Heart right ventricle (tissue), 16 donors: ENCODE results near the gene DUSP7. TPM values are rescaled to one million over a fixed set of nuclear protein-coding genes. Genes with fewer than 3 reads are reported as not detected.

Experiments used
- ATAC-seq, 8 donors: fragments of 200-7000 bp; cut with Tn5 transposase; one replicate each; pipeline ENCODE4 v1.9.1; 2020; ENCODE audit warnings: mild to moderate bottlenecking in 8 of 8, moderate library complexity in 8 of 8, moderate number of reproducible peaks in 1 of 8
- DNase-seq, 2 donors: peaks; one replicate each; pipeline ENCODE4 v3.0.0-alpha.2; 2020
- H3K27ac ChIP-seq, 10 donors: fragments of 200-600 bp; sonication (generic) in 2 of 10; one replicate each; pipeline versions ENCODE4 v1.5.0 to v1.8.0; 2020 to 2022; ENCODE audit warnings: mild to moderate bottlenecking in 3 of 10
- H3K27me3 ChIP-seq, 7 donors: fragments of 200-600 bp; one replicate each; pipeline ENCODE4 v1.8.0; 2021 to 2022; ENCODE audit warnings: mild to moderate bottlenecking in 2 of 7
- H3K36me3 ChIP-seq, 9 donors: fragments of 200-600 bp; sonication (generic) in 1 of 9; one replicate each; pipeline versions ENCODE4 v1.5.0 to v1.8.0; 2020 to 2022; ENCODE audit warnings: mild to moderate bottlenecking in 2 of 9
- H3K4me1 ChIP-seq, 9 donors: fragments of 200-600 bp; sonication (generic) in 1 of 9; one replicate each; pipeline versions ENCODE4 v1.5.0 to v1.8.0; 2020 to 2022; ENCODE audit warnings: mild to moderate bottlenecking in 4 of 9
- H3K4me3 ChIP-seq, 10 donors: fragments of 200-600 bp; sonication (generic) in 2 of 10; one replicate each; pipeline versions ENCODE4 v1.5.0 to v1.8.0; 2020 to 2022; ENCODE audit warnings: mild to moderate bottlenecking in 7 of 10, moderate library complexity in 2 of 10
- H3K9me3 ChIP-seq, 11 donors: fragments of 200-600 bp in 10 of 11; sonication (generic) in 2 of 11; one replicate each; pipeline versions ENCODE4 v1.5.0 to v1.8.0; 2013 to 2022; ENCODE audit warnings: mild to moderate bottlenecking in 2 of 11, control low read depth in 1 of 11, moderate library complexity in 1 of 11
- CTCF ChIP-seq, 9 donors: fragments of 200-600 bp; sonication (generic) in 2 of 9; IDR thresholded peaks; one replicate each; pipeline versions ENCODE4 v1.5.0 to v1.8.0; 2021 to 2022; ENCODE audit warnings: antibody characterized with exemption in 9 of 9, mild to moderate bottlenecking in 5 of 9, moderate library complexity in 1 of 9
- WGBS, 2 donors: extraction: QIAGEN DNeasy Blood & Tissue Kit; methylation state at CpG; one replicate each; pipeline ENCODE4 v1.1.7; 2013; ENCODE audit warnings: inconsistent platforms in 1 of 2; 5-methylcytosine and 5-hydroxymethylcytosine counted together
- intact Hi-C, 10 donors: fragments of 100-400 bp; cut with DNase I; formaldehyde crosslinking; loops; one replicate each; pipeline versions ENCODE4 v1.11.1 to v1.14.2; 2022
- long read RNA-seq, 3 donors: library from polyadenylated mRNA; unstranded; transcript quantifications; one replicate each; pipeline ENCODE4 v2.0.0, GENCODE V29; 2020 to 2021
- polyA plus RNA-seq, 2 donors: library from polyadenylated mRNA; stranded (reverse); fragments of 200-250 nt; gene quantifications; one replicate each; pipeline ENCODE4 v1.2.3, GENCODE V29; 2013
- total RNA-seq, 10 donors: library from RNA; stranded (reverse); fragmentation: NEBNext Ultra II Directional in 3 of 10; extraction: Animal tissue kit (Norgen Biotek cat#: 25700) in 3 of 10; gene quantifications; one replicate each; pipeline versions ENCODE4 v1.2.1 to v1.2.4, GENCODE V29; 2021 to 2023
- donor health status: Arrhythmogenic right ventricular cardiomyopathy.
- donor health status: ischemic (EF 13 %, LVEDD 7.1; RV severe dilation, severe dysfunction).
- donor health status: healthy with polysubstance abuse.
- donor health status: DM: no; HTN: yes; CAD: no.
- donor health status: DM: no; HTN: no; CAD: no.
- donor health status: ischemic (EF 25% LVEDD 6.9; RV normal size, moderate dysfunction).
- donor health status: ischemic (EF 25% LVEDD 5.7; RV mildly dilated, moderate dysfunction).
- donor health status: healthy.
- donor health status: DM: yes; HTN: yes; CAD: no.
- donor health status: Ischemic cardiomyopathy.
- donor health status: ischemic (EF 35%, LVEDD 5.7; RV mildly dilated, moderate dysfunction).
- donor health status: nonischemic (EF 11% LVEDD 7.7; RV severe dilation, severe dysfunction).
- donor health status: DM: yes; HTN: yes; CAD: no.
- donor health status: PGD.
- donor health status: ischemic (EF 29% LVEDD 5.4; RV normal size, mild dysfunction).
- donor health status: nonischemic (EF 23%, LVEDD 6.1; RV moderate dilation, normal function).

DUSP7 gene
- total RNA-seq (10 to 100 TPM; 11.3 to 29.7 (median 15.8) TPM), polyA plus RNA-seq (10 to 100 TPM; 10.4 to 19.2 TPM)
- long read RNA-seq, donor 1, partial matches to known transcripts, result 14 of 16 reads
- long read RNA-seq, donor 1, other reads (novel, unspliced or antisense), result 0 of 16 reads
- long read RNA-seq, donor 2, partial matches to known transcripts, result 3 of 14 reads
- long read RNA-seq, donor 2, other reads (novel, unspliced or antisense), result 9 of 14 reads
- long read RNA-seq, donor 3, partial matches to known transcripts, result 7 of 34 reads
- long read RNA-seq, donor 3, other reads (novel, unspliced or antisense), result 26 of 34 reads

DNA sequence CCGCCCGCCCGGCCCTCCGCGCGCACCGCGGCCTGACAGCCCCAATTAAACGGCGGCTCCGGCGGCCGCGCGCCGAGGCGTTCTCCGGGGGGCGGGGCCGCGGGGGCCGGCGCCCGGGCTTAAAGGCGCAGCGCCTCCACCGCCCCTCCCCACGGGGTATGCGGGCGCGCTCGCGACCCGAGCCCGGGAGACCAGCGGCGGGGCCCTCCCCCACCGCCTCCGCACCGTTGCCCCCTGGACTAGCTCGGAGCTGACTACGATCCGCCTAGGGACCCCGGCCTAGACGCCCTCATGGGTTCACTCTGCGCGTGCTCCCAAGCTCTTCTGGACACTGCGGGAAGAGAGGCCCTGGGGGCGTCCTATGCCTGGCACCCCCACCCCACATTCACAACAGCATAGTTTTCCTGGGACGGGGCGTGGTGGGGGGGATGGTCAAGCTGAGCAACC is at the start of gene DUSP7:
DUSP7 (minus strand) TSS at position 51 of the 447 bp plus-strand sequence. CDS start 205 bp downstream, outside the sequence.
- Histone ChIP-seq H3K4me1 (peaks cover 7 to 58% (median 46%) of the 10 kb centered on the region in 9 donors), H3K4me3 (peak within 1 kb of the TSS; percentile 66 to 98 (median 90)), H3K27ac (peak within 1 kb of the TSS; percentile 89 to 98 (median 96)), H3K9me3 (no peaks in the 10 kb centered on the region), H3K27me3 (no peaks in the 10 kb centered on the region), H3K36me3 (peaks cover 0 to 24% (median 7%) of the 10 kb centered on the region in 9 donors)
- no peak for TF ChIP-seq CTCF (IDR thresholded peaks at IDR 0.05)
- intact Hi-C loops, result loop anchor here in 6 of 10 donors (2.0 to 5.0 kb wide), 6 partner anchors 51 to 114 kb away; partner anchors contain the start of genes PARP3 (in 1 of the 6) and RRP9 (in 1 of the 6)
- ATAC-seq (peak; percentile 44 to 69 (median 52)), DNase-seq (peak; percentile 69 to 80)
- WGBS, 2 donors, result 0 to 1% methylated on average over 27 to 51 of the region's 51 CpGs

DNA sequence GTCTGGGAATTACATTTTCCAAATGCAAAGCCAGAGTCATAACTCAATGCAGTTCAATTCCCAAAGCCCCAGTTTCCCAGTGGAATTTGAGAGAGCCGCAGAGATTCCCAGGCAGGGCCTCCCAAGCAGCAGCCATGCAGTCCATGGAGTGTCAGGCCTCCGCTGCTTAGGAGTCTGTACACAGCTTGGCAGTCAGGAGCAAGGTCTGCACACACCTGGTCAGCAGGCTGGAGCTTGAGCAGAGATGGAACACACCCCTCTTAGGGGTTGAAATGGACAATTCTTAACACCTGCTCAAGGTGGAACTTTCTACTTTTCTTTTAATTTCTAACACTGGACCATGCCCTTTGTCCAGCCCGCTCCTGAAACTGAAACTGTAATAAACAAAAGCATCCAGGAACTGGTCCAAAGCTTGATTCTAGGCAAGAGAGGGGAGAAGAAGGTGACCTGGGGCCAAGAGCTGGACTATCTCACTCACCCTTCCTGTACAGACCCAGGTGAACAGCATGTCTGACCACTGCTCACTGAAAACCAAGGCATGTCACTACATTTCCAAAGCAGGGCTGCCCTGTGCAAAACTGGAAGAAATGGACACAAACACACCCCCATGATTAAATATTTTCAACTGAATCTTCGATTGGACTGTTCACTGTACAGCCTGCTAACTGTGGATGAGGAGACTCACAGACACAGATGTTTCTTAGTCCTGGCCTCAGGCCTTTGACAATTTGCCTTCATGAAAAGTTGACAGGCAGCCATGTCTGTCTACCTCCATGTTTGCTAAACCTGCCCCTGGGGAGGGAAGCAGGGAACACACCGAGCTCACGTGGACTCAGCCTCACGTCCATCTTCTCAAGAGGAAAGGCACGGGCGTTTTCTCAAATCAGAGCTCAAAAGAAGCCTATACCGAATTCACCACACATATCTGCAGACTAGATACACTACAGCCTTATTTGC is 48.6 kb upstream of the DUSP7 start:
- DNase-seq, result no peak
- Histone ChIP-seq H3K27me3 (no peaks in the 10 kb centered on the region), H3K4me3 (no peak overlapping the region), H3K36me3 (peaks cover 0 to 6% (median 0%) of the 10 kb centered on the region in 9 donors), H3K4me1 (peaks cover 0 to 30% (median 24%) of the 10 kb centered on the region in 9 donors), H3K27ac (no peak overlapping the region), H3K9me3 (peaks cover 0 to 21% (median 12%) of the 10 kb centered on the region in 11 donors)
- intact Hi-C loops, result loop anchor here in 5 of 10 donors (5.0 kb wide), 3 partner anchors 38 to 53 kb away; partner anchors contain the start of gene DUSP7 (in 2 of the 5)
- WGBS, 2 donors, result 92 to 93% methylated on average over 10 of the region's 10 CpGs
- no peak for TF ChIP-seq CTCF (IDR thresholded peaks at IDR 0.05)
- ATAC-seq, result no peak

DNA sequence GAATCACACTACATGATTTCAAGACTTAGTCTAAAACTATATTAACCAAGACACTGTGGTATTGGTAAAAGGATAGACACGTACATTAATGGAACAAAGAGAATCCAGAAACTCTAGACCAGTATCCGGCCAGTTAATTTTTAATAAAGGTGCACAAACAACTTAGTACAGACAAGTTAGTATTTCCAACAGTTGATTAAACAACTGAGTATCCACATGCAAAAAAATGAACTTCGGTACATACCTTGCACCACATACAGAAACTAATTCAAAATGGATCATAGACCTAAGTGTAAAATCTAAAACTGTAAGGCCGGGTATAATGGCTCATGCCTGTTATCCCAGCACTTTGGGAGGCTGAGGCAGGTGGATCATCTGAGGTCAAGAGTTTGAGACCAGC is 46.6 kb upstream of the DUSP7 start:
- 99% methylated on average over 4 of the region's 4 CpGs for WGBS, 2 donors
- peaks cover 0 to 6% (median 0%) of the 10 kb centered on the region in 9 donors for H3K36me3 ChIP-seq
- no peak for TF ChIP-seq CTCF (IDR thresholded peaks at IDR 0.05)
- H3K4me3 ChIP-seq, result no peak overlapping the region
- intact Hi-C loops, result no loop called here
- ATAC-seq (no peak), DNase-seq (no peak)
- H3K27me3 ChIP-seq, result no peaks in the 10 kb centered on the region
- no peak overlapping the region for H3K27ac ChIP-seq
- H3K9me3 ChIP-seq, result peaks cover 0 to 21% (median 12%) of the 10 kb centered on the region in 11 donors
- H3K4me1 ChIP-seq, result peaks cover 2 to 25% (median 8%) of the 10 kb centered on the region in 9 donors

- Histone ChIP-seq H3K4me1 (peaks cover 0 to 18% (median 3%) of the 10 kb centered on the region in 9 donors), H3K27ac (peak overlapping the region in 8 of 10 donors; percentile 11 to 72 (median 40)), H3K9me3 (peaks cover 0 to 21% (median 12%) of the 10 kb centered on the region in 11 donors), H3K27me3 (no peaks in the 10 kb centered on the region), H3K4me3 (no peak overlapping the region), H3K36me3 (peaks cover 0 to 6% (median 0%) of the 10 kb centered on the region in 9 donors)
- 43 to 52% methylated on average over 3 of the region's 3 CpGs for WGBS, 2 donors
- no peak for TF ChIP-seq CTCF (IDR thresholded peaks at IDR 0.05)
- intact Hi-C loops, result no loop called here
- DNase-seq (no peak), ATAC-seq (peak; percentile 34 to 94 (median 78))
Observed at GRCh38 chr3:52099001-52099401, 42.6 kb upstream of the DUSP7 start.
